CD4-positive, alpha-beta T cell (primary cell): ENCODE data around the gene MLLT3. TPM values are rescaled to one million over a fixed set of nuclear protein-coding genes. Genes with fewer than 3 reads are reported as not detected.

ENCODE experiments used
- ATAC-seq: fragments of 200-7000 bp; cut with Tn5 transposase; one replicate; pipeline ENCODE4 v1.10.0; 2022; ENCODE audit warnings: mild to moderate bottlenecking; ENCODE audit not compliant: poor library complexity
- CTCF ChIA-PET: fragments of 350-600 bp; sonication (Branson Sonifier 250); formaldehyde crosslinking; loops from one replicate; lab custom pipeline; 2021; ENCODE audit warnings: antibody characterized with exemption, inconsistent platforms; lab: Charles Lee
- POLR2A ChIA-PET: fragments of 350-600 bp; sonication (Branson Sonifier 250); formaldehyde crosslinking; loops from one replicate; lab custom pipeline; 2021; ENCODE audit warnings: antibody characterized with exemption, inconsistent platforms; lab: Charles Lee
- DNase-seq, 14 experiments: peaks; one replicate each; pipeline ENCODE4 v3.0.0-alpha.2; 2013 to 2020; ENCODE audit warnings: mixed read lengths in 2 of 14
- H3K27ac ChIP-seq, 2 donors: one replicate each; pipeline versions ENCODE4 v1.5.1 to v1.7.0; 2013; ENCODE audit warnings: low read length in 2 of 2, low read depth in 1 of 2, mild to moderate bottlenecking in 1 of 2
- H3K27me3 ChIP-seq, 2 experiments: 1 replicate in 1 of 2; 2 replicates in 1 of 2; pipeline versions ENCODE4 v1.6.1 to v1.7.0; 2013; ENCODE audit warnings: low read length in 2 of 2, control low read depth in 1 of 2, mild to moderate bottlenecking in 1 of 2, moderate library complexity in 1 of 2; ENCODE audit not compliant: insufficient read depth in 2 of 2, control insufficient read depth in 1 of 2
- H3K36me3 ChIP-seq: one replicate; pipeline ENCODE4 v1.6.1; 2013; ENCODE audit warnings: low read length, control low read depth; ENCODE audit not compliant: insufficient read depth
- H3K4me1 ChIP-seq: one replicate; pipeline ENCODE4 v1.6.1; 2013; ENCODE audit warnings: low read length, control low read depth; ENCODE audit not compliant: insufficient read depth
- H3K4me3 ChIP-seq: one replicate; pipeline ENCODE4 v1.5.1; 2013; ENCODE audit warnings: mild to moderate bottlenecking, low read length, moderate library complexity
- H3K9me3 ChIP-seq, 2 experiments: 1 replicate in 1 of 2; 2 replicates in 1 of 2; pipeline versions ENCODE4 v1.6.1 to v1.7.0; 2013; ENCODE audit warnings: low read length in 2 of 2, mild to moderate bottlenecking in 2 of 2, control low read depth in 1 of 2, moderate library complexity in 1 of 2; ENCODE audit not compliant: control insufficient read depth in 1 of 2, insufficient read depth in 1 of 2
- H3K27ac Mint-ChIP-seq: one replicate; pipeline ENCODE4 v1.8.0; 2020; ENCODE audit warnings: mixed read lengths
- H3K27me3 Mint-ChIP-seq: one replicate; pipeline ENCODE4 v1.8.0; 2021; ENCODE audit warnings: mixed read lengths
- H3K36me3 Mint-ChIP-seq: one replicate; pipeline ENCODE4 v1.8.0; 2021; ENCODE audit warnings: low read depth, mixed read lengths
- H3K4me1 Mint-ChIP-seq: one replicate; pipeline ENCODE4 v1.8.0; 2021; ENCODE audit warnings: low read depth, mixed read lengths
- H3K4me3 Mint-ChIP-seq: one replicate; pipeline ENCODE4 v1.8.0; 2020; ENCODE audit warnings: mild to moderate bottlenecking, mixed read lengths
- H3K9me3 Mint-ChIP-seq: one replicate; pipeline ENCODE4 v1.8.0; 2020; ENCODE audit warnings: mixed read lengths
- CTCF ChIP-seq: fragments of 200-600 bp; IDR thresholded peaks from one replicate; pipeline ENCODE4 v1.8.0; 2022; ENCODE audit warnings: antibody characterized with exemption, mild to moderate bottlenecking
- intact Hi-C, 2 experiments: fragments of 100-400 bp; cut with DNase I in 1 of 2; cut with micrococcal nuclease in 1 of 2; formaldehyde crosslinking; loops; one replicate each; pipeline versions ENCODE4 v1.15.1 to v1.9.0; 2023 to 2025; cut with DNase I, micrococcal nuclease
- total RNA-seq, 174 experiments: library from RNA in 2 of 174; stranded (reverse) in 2 of 174; gene quantifications; one replicate each; pipeline ENCODE4 v1.2.3 and lab custom pipeline; 2021 to 2026

Gene MLLT3
- total RNA-seq, 2 experiments from 2014 or later, result 59.2 to 60.6 TPM

- DNase-seq (no peak), ATAC-seq (no peak)
- CTCF ChIA-PET, result no interaction called here
- Mint-ChIP-seq H3K36me3 (no peaks in the 10 kb centered on the region), H3K4me1 (no peaks in the 10 kb centered on the region), H3K9me3 (no peaks in the 10 kb centered on the region), H3K27ac (no peak overlapping the region), H3K27me3 (peaks cover 4% of the 10 kb centered on the region), H3K4me3 (no peak overlapping the region)
- TF ChIP-seq CTCF, result no peak
- H3K4me1 ChIP-seq, result peaks cover under 1% of the 10 kb centered on the region
- H3K9me3 ChIP-seq, result no peaks in the 10 kb centered on the region
- H3K27me3 ChIP-seq, result no peaks in the 10 kb centered on the region
- H3K27ac ChIP-seq, result no peak overlapping the region
- no peaks in the 10 kb centered on the region for H3K36me3 ChIP-seq
- no peak overlapping the region for H3K4me3 ChIP-seq
- POLR2A ChIA-PET, result no interaction called here
- intact Hi-C loops, result no loop called here
Measured at GRCh38 chr9:20634895-20635294, 12.6 kb upstream of the MLLT3 start.

GRCh38 chr9:20632705-20633104 lies 10.4 kb upstream of the MLLT3 start:
- CTCF ChIA-PET, result no interaction called here
- H3K27me3 ChIP-seq, result no peaks in the 10 kb centered on the region
- no peak overlapping the region for H3K4me3 Mint-ChIP-seq
- no peak overlapping the region for H3K4me3 ChIP-seq
- TF ChIP-seq CTCF, result no peak
- DNase-seq (no peak), ATAC-seq (no peak)
- H3K27ac ChIP-seq, result no peak overlapping the region
- H3K9me3 ChIP-seq, result no peaks in the 10 kb centered on the region
- no peaks in the 10 kb centered on the region for H3K9me3 Mint-ChIP-seq
- H3K4me1 Mint-ChIP-seq, result no peaks in the 10 kb centered on the region
- H3K36me3 Mint-ChIP-seq, result no peaks in the 10 kb centered on the region
- intact Hi-C loops, result no loop called here
- POLR2A ChIA-PET, result no interaction called here
- no peaks in the 10 kb centered on the region for H3K4me1 ChIP-seq
- no peak overlapping the region for H3K27ac Mint-ChIP-seq
- H3K27me3 Mint-ChIP-seq, result peaks cover 4% of the 10 kb centered on the region
- H3K36me3 ChIP-seq, result no peaks in the 10 kb centered on the region

- ChIA-PET POLR2A (interaction anchor here (0.9 to 1.5 kb wide), 2 partner anchors 8 to 54 kb away, joined by 3 read pairs; partner anchors contain the start of genes FOCAD and MLLT3), CTCF (no interaction called here)
- H3K4me1 Mint-ChIP-seq, result no peaks in the 10 kb centered on the region
- intact Hi-C loops, result no loop called here
- Histone ChIP-seq H3K9me3 (no peaks in the 10 kb centered on the region), H3K27me3 (no peaks in the 10 kb centered on the region), H3K4me3 (no peak overlapping the region), H3K4me1 (no peaks in the 10 kb centered on the region), H3K27ac (no peak overlapping the region), H3K36me3 (no peaks in the 10 kb centered on the region)
- H3K9me3 Mint-ChIP-seq, result no peaks in the 10 kb centered on the region
- no peak for DNase-seq
- H3K27me3 Mint-ChIP-seq, result peaks cover 4% of the 10 kb centered on the region
- H3K36me3 Mint-ChIP-seq, result no peaks in the 10 kb centered on the region
- no peak overlapping the region for H3K27ac Mint-ChIP-seq
- no peak overlapping the region for H3K4me3 Mint-ChIP-seq
- ATAC-seq, result no peak
- TF ChIP-seq CTCF, result no peak
Measured at GRCh38 chr9:20630241-20630943, 8.1 kb upstream of the MLLT3 start.
